ENCODE results near the gene TFIP11.

DNA sequence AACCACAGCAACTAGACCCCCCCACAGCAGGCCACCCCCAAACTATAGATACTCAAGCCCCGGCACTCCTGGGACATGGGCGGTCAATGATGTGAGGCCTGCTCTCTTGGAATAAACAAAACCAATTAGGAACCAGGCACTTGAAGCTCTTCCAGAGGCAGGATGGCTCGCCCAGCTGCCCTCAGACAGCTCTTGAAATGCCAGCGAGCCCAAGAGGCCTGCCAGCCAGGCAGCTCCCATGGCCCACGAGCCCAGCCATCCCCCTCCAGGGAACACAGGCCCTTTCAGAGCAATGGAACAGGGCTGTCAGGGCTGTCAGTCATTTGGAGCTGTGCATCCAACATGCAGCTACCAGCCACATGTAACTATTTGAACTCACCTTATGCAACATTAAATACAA lies 34.0 kb upstream of the TFIP11 start:
- TF ChIP-seq POLR2A (IDR thresholded peaks at IDR 0.05; ENCODE audit: low read depth, low read length), result no peak
- TF ChIP-seq POLR2AphosphoS5 (IDR thresholded peaks at IDR 0.05; ENCODE audit: low read depth, low read length), result no peak
